Prostate gland (tissue), 2 donors: ENCODE results near the gene FUNDC1. TPM values are rescaled to one million over a fixed set of nuclear protein-coding genes. Genes with fewer than 3 reads are reported as not detected.

Experiments
- DNase-seq: peaks from one replicate; pipeline ENCODE4 v3.0.0-alpha.2; 2019; ENCODE audit warnings: low spot score
- H3K27ac ChIP-seq, 2 donors: fragments of 200-600 bp; sonication (generic); 2 replicates each; pipeline ENCODE4 v1.5.1; 2017 to 2019
- H3K27me3 ChIP-seq: fragments of 200-600 bp; sonication (generic); replicated peaks from 2 replicates; pipeline ENCODE4 v1.5.1; 2019; ENCODE audit not compliant: insufficient read depth
- H3K36me3 ChIP-seq, 2 donors: fragments of 200-600 bp; sonication (generic); 1 replicate in 1 of 2; 2 replicates in 1 of 2; pipeline versions ENCODE4 v1.5.1 to v1.8.1; 2017 to 2019
- H3K4me1 ChIP-seq: fragments of 200-600 bp; sonication (generic); replicated peaks from 2 replicates; pipeline ENCODE4 v1.5.1; 2019
- H3K4me3 ChIP-seq, 2 donors: fragments of 200-600 bp; sonication (generic); 2 replicates each; pipeline ENCODE4 v1.5.1; 2017 to 2019
- H3K9me3 ChIP-seq: fragments of 200-600 bp; sonication (generic); 2 replicates; pipeline ENCODE4 v1.5.1; 2017
- CTCF ChIP-seq, 4 experiments: fragments of 200-600 bp in 2 of 4; fragments of 450-650 bp in 2 of 4; sonication (generic) in 2 of 4; IDR thresholded peaks; 1 replicate in 3 of 4; 2 replicates in 1 of 4; pipeline ENCODE4 v1.5.1; 2016 to 2019; ENCODE audit warnings: antibody characterized with exemption in 4 of 4, mild to moderate bottlenecking in 2 of 4, moderate library complexity in 2 of 4
- POLR2A ChIP-seq: fragments of 450-650 bp; IDR thresholded peaks from one replicate; pipeline ENCODE4 v1.6.1; 2016; ENCODE audit warnings: antibody characterized with exemption, mild to moderate bottlenecking
- POLR2AphosphoS5 ChIP-seq: sonication (generic); formaldehyde crosslinking; IDR thresholded peaks from one replicate; pipeline ENCODE4 v1.6.1; 2017; ENCODE audit warnings: antibody characterized with exemption
- WGBS: methylation state at CpG from one replicate; pipeline ENCODE4 v1.1.5; 2018; 5-methylcytosine and 5-hydroxymethylcytosine counted together
- intact Hi-C: fragments of 100-400 bp; cut with DNase I; formaldehyde crosslinking; loops from one replicate; pipeline ENCODE4 v1.14.2; 2022
- total RNA-seq, 2 donors: library from RNA; depleted of rRNA; stranded (reverse); fragments of >200 nt; gene quantifications; one replicate each; pipeline ENCODE4 v1.1.0, GENCODE V29; 2016

FUNDC1 gene
- total RNA-seq, 2 donors from 2014 or later, result 12.0 to 12.2 TPM

GRCh38 chrX:44536198-44536597, 6.5 kb downstream of the FUNDC1 start:
- no peak overlapping the region for H3K4me3 ChIP-seq
- 88% methylated on average over 6 of the region's 6 CpGs for WGBS
- no peaks in the 10 kb centered on the region for H3K36me3 ChIP-seq
- no peak overlapping the region for H3K27ac ChIP-seq
- no peak for DNase-seq
- intact Hi-C loops, result no loop called here
- TF ChIP-seq POLR2A, result no peak
- TF ChIP-seq POLR2AphosphoS5, result no peak
- no peak for TF ChIP-seq CTCF (IDR thresholded peaks at IDR 0.05)
- no peaks in the 10 kb centered on the region for H3K27me3 ChIP-seq
- H3K9me3 ChIP-seq, result no peaks in the 10 kb centered on the region
- no peaks in the 10 kb centered on the region for H3K4me1 ChIP-seq

DNA sequence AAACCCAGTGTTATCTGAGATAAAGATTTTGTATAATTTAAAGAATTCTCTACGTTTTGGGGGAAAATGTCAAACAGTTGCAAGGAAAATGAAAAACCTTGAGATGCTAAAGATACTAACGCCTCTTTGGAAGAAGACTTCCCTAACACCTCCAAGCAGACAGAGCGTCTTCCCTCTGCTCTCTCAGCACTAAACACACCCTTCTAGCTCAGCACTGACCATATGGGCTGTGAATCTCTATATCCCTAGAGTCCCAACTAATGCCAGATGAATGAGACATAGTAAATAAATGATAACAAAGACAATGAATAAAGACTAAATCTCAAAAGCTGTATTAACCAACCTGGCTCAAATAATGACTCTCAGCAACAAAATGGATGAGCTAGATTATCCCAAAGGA, 13.3 kb downstream of the FUNDC1 start:
- TF ChIP-seq CTCF (IDR thresholded peaks at IDR 0.05) (no peak), POLR2A (no peak), POLR2AphosphoS5 (no peak)
- Histone ChIP-seq H3K4me1 (no peaks in the 10 kb centered on the region), H3K27me3 (no peaks in the 10 kb centered on the region), H3K27ac (no peak overlapping the region), H3K9me3 (no peaks in the 10 kb centered on the region), H3K4me3 (no peak overlapping the region), H3K36me3 (no peaks in the 10 kb centered on the region)
- no peak for DNase-seq
- intact Hi-C loops, result no loop called here
- 81% methylated on average over 3 of the region's 3 CpGs for WGBS

- intact Hi-C loops, result no loop called here
- Histone ChIP-seq H3K4me1 (no peaks in the 10 kb centered on the region), H3K27ac (no peak overlapping the region), H3K36me3 (no peaks in the 10 kb centered on the region), H3K27me3 (no peaks in the 10 kb centered on the region), H3K4me3 (no peak overlapping the region), H3K9me3 (no peaks in the 10 kb centered on the region)
- no peak for DNase-seq
- TF ChIP-seq POLR2A, result no peak
- TF ChIP-seq CTCF (IDR thresholded peaks at IDR 0.05), result no peak
- TF ChIP-seq POLR2AphosphoS5, result no peak
- WGBS, result 55% methylated on average over 2 of the region's 3 CpGs
Measured at GRCh38 chrX:44514272-44514671, 28.4 kb downstream of the FUNDC1 start.

DNA sequence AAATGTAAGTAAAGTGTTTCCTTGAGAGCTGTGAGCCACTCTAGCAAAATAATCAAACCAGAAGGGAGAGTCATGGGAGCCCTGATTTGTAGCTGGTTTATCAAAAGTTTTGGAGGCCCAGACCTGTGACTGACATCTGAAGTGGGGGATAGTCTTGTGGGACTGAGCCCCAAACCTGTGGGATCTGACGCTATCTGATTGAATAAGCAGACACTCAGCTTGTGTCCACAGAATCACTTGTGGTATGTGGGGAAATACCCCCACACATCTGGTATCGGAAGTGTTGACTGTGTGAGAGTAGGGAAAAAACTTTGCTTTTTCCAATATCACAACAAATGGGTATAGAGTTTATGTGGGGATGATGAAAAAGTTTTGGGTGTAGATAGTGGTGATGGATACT, 35.4 kb downstream of the FUNDC1 start:
- no peak for TF ChIP-seq POLR2AphosphoS5

GRCh38 chrX:44506678-44507077, 36.0 kb downstream of the FUNDC1 start:
- no peaks in the 10 kb centered on the region for H3K36me3 ChIP-seq
- TF ChIP-seq CTCF (IDR thresholded peaks at IDR 0.05) (no peak), POLR2A (no peak), POLR2AphosphoS5 (no peak)
- no peaks in the 10 kb centered on the region for H3K27me3 ChIP-seq
- intact Hi-C loops, result no loop called here
- H3K9me3 ChIP-seq, result no peaks in the 10 kb centered on the region
- H3K4me1 ChIP-seq, result no peaks in the 10 kb centered on the region
- WGBS, result 100% methylated on average over 2 of the region's 2 CpGs
- no peak overlapping the region for H3K27ac ChIP-seq
- no peak overlapping the region for H3K4me3 ChIP-seq
- no peak for DNase-seq

More for the DNA sequence above, 35.4 kb downstream of the FUNDC1 start:
- 97% methylated on average over 2 of the region's 2 CpGs for whole genome bisulfite sequencing
- intact Hi-C loops, result no loop called here
- Histone ChIP-seq H3K4me3 (no peak overlapping the region), H3K4me1 (no peaks in the 10 kb centered on the region), H3K9me3 (no peaks in the 10 kb centered on the region), H3K36me3 (no peaks in the 10 kb centered on the region), H3K27me3 (no peaks in the 10 kb centered on the region), H3K27ac (no peak overlapping the region)
- DNase-seq, result no peak
